RWPE1 (cell line): ENCODE measurements around the gene USP24.
"Not testable (repeated sequence)": the region's sequence is repeated elsewhere in the genome, so short reads cannot be mapped to it uniquely, and the experiment has no call there.

Source experiments
- CTCF ChIA-PET: fragments of 350-600 bp; sonication (Branson Sonifier 250); formaldehyde crosslinking; extraction: SDS; loops from one replicate; lab custom pipeline; 2021; lab: Yijun Ruan, JAX
- POLR2A ChIA-PET: fragments of 400-600 bp; formaldehyde crosslinking; extraction: SDS; loops from one replicate; lab custom pipeline; 2020; ENCODE audit warnings: antibody characterized with exemption; ENCODE audit not compliant: low non-redundant PET; lab: Yijun Ruan, JAX
- DNase-seq: peaks from one replicate; pipeline ENCODE4 v3.0.0; 2012; ENCODE audit warnings: low spot score
- H3K27ac ChIP-seq: fragments of 450-650 bp; 2 replicates; pipeline ENCODE4 v1.5.1; 2017
- CTCF ChIP-seq: fragments of 450-650 bp; conservative IDR thresholded peaks from 2 replicates; pipeline ENCODE4 v1.5.1; 2017; ENCODE audit warnings: low read depth, mild to moderate bottlenecking

USP24 gene

GRCh38 chr1:55192093-55192492 is 23.1 kb downstream of the USP24 start:
- DNase-seq: no peak
- CTCF ChIA-PET: no interaction called here
- H3K27ac ChIP-seq: no peak overlapping the region
- POLR2A ChIA-PET: no interaction called here
- no peak for TF ChIP-seq CTCF

DNA sequence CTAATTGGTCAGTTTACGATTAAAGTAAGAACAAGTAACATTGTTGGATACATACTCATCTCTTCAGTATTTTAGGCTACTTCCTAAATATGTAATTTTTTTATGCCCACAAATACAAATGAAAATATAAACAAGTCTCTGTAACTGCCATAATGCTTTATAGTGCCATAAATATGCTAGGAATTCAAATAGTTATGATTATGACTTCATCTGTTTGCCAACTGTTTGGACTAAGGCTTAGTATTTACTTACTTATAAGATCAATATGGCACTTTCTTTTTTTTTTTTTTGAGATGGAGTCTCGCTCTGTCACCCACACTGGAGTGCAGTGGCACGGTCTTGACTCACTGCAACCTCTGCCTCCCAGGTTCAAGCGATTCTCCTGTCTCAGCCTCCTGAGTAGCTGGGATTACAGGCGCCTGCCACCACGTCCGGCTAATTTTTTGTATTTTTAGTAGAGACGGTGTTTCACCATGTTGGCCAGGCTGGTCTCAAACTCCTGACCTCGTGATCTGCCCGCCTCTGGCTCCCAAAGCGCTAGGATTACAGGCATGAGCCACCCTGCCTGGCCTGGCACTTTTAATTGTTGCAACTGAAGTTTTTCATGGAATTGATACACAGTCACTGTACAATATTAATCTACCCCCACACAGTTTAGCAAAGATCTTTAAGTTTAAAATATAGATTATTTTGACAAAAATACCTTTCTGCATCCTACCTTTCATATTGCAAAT is 23.8 kb downstream of the USP24 start:
- H3K27ac ChIP-seq, CTCF ChIA-PET, DNase-seq, POLR2A ChIA-PET: not testable (repeated sequence)

DNA sequence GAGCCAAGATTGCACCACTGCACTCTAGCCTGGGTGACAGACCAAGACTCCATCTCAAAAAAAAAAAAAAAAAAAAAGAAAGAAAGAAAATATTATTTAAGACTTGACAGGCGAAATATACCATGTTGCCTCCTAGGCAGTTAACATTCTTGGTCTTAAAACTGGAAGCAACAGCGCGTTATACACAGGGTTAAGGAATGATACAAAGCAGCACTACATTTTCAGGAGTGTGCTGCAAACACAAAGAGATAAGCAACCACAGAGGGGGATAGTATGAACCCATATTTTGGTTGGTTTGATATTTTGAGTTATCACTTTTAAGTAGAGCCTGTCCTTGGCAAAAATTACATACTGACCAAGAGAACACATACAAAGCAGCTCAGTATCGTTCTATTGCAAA is 25.1 kb downstream of the USP24 start:
- no peak for DNase-seq
- no peak for TF ChIP-seq CTCF
- no peak overlapping the region for H3K27ac ChIP-seq
- ChIA-PET POLR2A (no interaction called here), CTCF (no interaction called here)

DNA sequence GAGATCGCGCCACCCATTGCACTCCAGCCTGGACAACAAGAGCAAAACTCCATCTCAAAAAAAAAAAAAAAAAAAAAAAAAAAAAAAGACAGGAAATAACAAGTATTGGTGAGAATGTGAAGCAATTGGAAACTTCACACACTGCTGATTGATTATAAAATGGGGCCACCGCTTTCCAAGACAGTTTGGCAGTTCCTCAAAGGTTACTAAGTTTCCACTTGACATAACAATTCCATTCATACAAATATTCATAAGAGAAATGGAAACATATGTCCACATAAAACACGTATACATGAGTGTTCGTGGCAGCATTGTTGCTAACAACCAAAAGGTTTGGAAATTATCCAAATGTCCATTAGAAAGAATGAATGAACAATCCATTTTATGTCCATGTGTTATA is 26.3 kb downstream of the USP24 start:
- TF ChIP-seq CTCF: no peak
- no peak overlapping the region for H3K27ac ChIP-seq
- DNase-seq: no peak
- CTCF ChIA-PET: interaction anchor here (0.6 to 0.7 kb wide), 2 partner anchors 484 to 961 kb away, joined by 3 to 6 read pairs; no protein-coding TSS in a partner anchor
- POLR2A ChIA-PET: no interaction called here

DNA sequence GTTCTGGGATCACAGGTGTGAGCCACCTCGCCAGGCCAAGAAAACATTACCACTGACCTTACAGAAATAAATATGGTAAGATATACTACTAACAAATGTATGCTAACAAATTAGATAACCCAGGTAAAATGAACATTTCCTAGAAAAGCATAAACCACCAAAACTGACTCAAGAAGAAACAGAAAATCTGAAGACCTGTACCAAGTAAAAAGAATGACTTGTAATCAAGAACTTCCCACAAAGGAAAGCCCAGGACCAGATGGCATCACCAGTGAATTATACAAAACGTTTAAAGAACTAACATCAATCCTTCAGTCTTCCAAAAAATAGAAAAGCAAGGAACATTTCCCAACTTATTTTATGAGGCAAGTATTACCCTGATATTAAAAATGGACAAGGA is 29.3 kb downstream of the USP24 start:
- DNase-seq: no peak
- ChIA-PET CTCF (no interaction called here), POLR2A (no interaction called here)
- no peak for TF ChIP-seq CTCF
- H3K27ac ChIP-seq: no peak overlapping the region

GRCh38 chr1:55184859-55185258 is 30.3 kb downstream of the USP24 start:
- TF ChIP-seq CTCF: no peak
- CTCF ChIA-PET: no interaction called here
- DNase-seq: no peak
- POLR2A ChIA-PET: no interaction called here
- H3K27ac ChIP-seq: no peak overlapping the region

GRCh38 chr1:55181666-55182065 is 33.5 kb downstream of the USP24 start:
- POLR2A ChIA-PET: no interaction called here
- H3K27ac ChIP-seq: no peak overlapping the region
- DNase-seq: no peak
- CTCF ChIA-PET: no interaction called here
- no peak for TF ChIP-seq CTCF
